ENCODE data around the gene APBA1. TPM values are rescaled to one million over a fixed set of nuclear protein-coding genes. Genes with fewer than 3 reads are reported as not detected.

Gene APBA1
- total and polyA plus RNA-seq, 2 of the 8 experiments (the other 6 are each of a cell fraction or from before 2014, with no cell fraction given): 0.36 to 0.60 TPM

DNA sequence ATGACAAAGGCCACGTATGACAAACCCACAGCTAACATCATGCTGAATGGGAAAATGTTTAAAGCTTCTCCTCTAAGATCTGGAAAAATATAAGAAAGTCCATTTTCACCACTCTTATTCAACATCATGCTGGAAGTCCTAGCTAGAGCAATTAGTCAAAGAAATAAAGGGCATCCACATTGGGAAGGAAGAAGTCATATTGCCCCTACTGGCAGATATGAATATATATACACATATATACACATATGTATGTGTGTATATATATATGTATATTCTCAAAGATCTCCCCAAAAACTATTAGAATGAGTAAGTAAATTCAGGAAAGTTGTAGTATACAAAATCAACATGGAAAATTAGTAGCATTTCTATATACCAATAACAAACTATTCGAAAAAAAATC lies 17.1 kb downstream of the APBA1 start:
- H2BK15ac ChIP-seq (ENCODE audit: low read length): no peak overlapping the region
- no peak overlapping the region for H3K9ac ChIP-seq (replicated peaks in 1 of 4; ENCODE audit: extremely low read depth in 1 of 4, low read depth in 3 of 4, low read length in 3 of 4)
- H3K27ac ChIP-seq (ENCODE audit: low read depth, low read length): no peak overlapping the region
- H3K4me1 ChIP-seq (replicated peaks in 1 of 4; ENCODE audit: control insufficient read depth in 3 of 4, insufficient read depth in 4 of 4, low read length in 3 of 4): peaks cover 0 to 6% (median 2%) of the 10 kb centered on the region in 4 experiments; a peak in 3 of 7 replicates
- DNase-seq (ENCODE audit: low read depth in 1 of 2, low spot score in 2 of 2) (no peak), FAIRE-seq (no peak)
- H3K79me2 ChIP-seq (ENCODE audit: control insufficient read depth in 1 of 2, insufficient read depth in 2 of 2, low read length in 2 of 2): no peaks in the 10 kb centered on the region
- H3K14ac ChIP-seq (ENCODE audit: insufficient read length): no peak overlapping the region
- no peak overlapping the region for H2BK20ac ChIP-seq (ENCODE audit: low read length)
- H4K91ac ChIP-seq (replicated peaks; ENCODE audit: insufficient read length, low read length): no peak overlapping the region
- H2BK5ac ChIP-seq (ENCODE audit: low read depth, low read length): no peak overlapping the region
- no peak overlapping the region for H3K4me3 ChIP-seq (ENCODE audit: extremely low read depth in 1 of 4, insufficient read depth in 2 of 4, low read depth in 3 of 4, low read length in 4 of 4)
- no peaks in the 10 kb centered on the region for H3K9me3 ChIP-seq (ENCODE audit: insufficient read depth in 2 of 2, low read depth in 1 of 2, low read length in 1 of 2)
- no peak overlapping the region for H3K4ac ChIP-seq (replicated peaks; ENCODE audit: insufficient read length, low read depth, low read length)
- WGBS, 2 experiments (ENCODE audit: extremely low coverage in 1 of 2, insufficient coverage in 1 of 2, insufficient read length in 1 of 2, insufficient replicate concordance in 2 of 2, low coverage in 1 of 2, low lambda C conversion rate in 2 of 2, missing lambda C conversion rate in 1 of 2): 92% methylated on average over 2 of the region's 2 CpGs; no CpG with 5 or more reads in 1 of the 2 experiments
- H4K20me1 ChIP-seq (replicated peaks in 1 of 2; ENCODE audit: control insufficient read depth in 1 of 2, insufficient read depth in 2 of 2, low read length in 2 of 2): no peaks in the 10 kb centered on the region
- H3K4me2 ChIP-seq (ENCODE audit: insufficient read depth in 1 of 2, low read depth in 2 of 2, low read length in 2 of 2): no peak overlapping the region
- ChIA-PET POLR2A (ENCODE audit: partially characterized antibody) (no interaction called here), CTCF (ENCODE audit: partially characterized antibody) (interaction anchor here (0.6 to 0.8 kb wide), 4 partner anchors 8 to 863 kb away, joined by 3 read pairs; no protein-coding TSS in a partner anchor)
- H4K5ac ChIP-seq (ENCODE audit: insufficient read length, low read depth, low read length): no peak overlapping the region
- no peaks in the 10 kb centered on the region for H3K27me3 ChIP-seq (replicated peaks in 1 of 4; ENCODE audit: control insufficient read depth in 3 of 4, extremely low read depth in 1 of 4, insufficient read depth in 3 of 4, low read length in 3 of 4)
- TF ChIP-seq EZH2 (IDR thresholded peaks at IDR 0.05; ENCODE audit: low read depth, low read length, severe bottlenecking) (no peak), SIX5 (IDR thresholded peaks at IDR 0.05; ENCODE audit: low read depth, low read length) (no peak), CBX8 (IDR thresholded peaks at IDR 0.05; ENCODE audit: borderline replicate concordance, low read depth, low read length) (no peak), EGR1 (IDR thresholded peaks at IDR 0.05; ENCODE audit: borderline replicate concordance, low read depth, low read length) (no peak), TCF12 (IDR thresholded peaks at IDR 0.05; ENCODE audit: low read depth, low read length) (no peak)
- H3K23me2 ChIP-seq (ENCODE audit: low read depth, low read length): no peaks in the 10 kb centered on the region
- H3K56ac ChIP-seq (replicated peaks; ENCODE audit: insufficient read length, low read depth, low read length): no peak overlapping the region
- no peak overlapping the region for H4K8ac ChIP-seq (ENCODE audit: extremely low read depth, insufficient read depth, low read length)
- H2BK12ac ChIP-seq (ENCODE audit: low read depth, low read length): no peak overlapping the region
- H2AFZ ChIP-seq (ENCODE audit: low read length): no peak overlapping the region
- H3K79me1 ChIP-seq (ENCODE audit: low read depth, low read length): no peaks in the 10 kb centered on the region
- no peak overlapping the region for H3K18ac ChIP-seq (ENCODE audit: extremely low read depth, low read length)
- no peak overlapping the region for H2BK120ac ChIP-seq (replicated peaks; ENCODE audit: low read depth, low read length)
- no peaks in the 10 kb centered on the region for H3K36me3 ChIP-seq (ENCODE audit: control insufficient read depth in 2 of 4, insufficient read depth in 4 of 4, low read length in 3 of 4)
- no peak overlapping the region for H2AK5ac ChIP-seq (ENCODE audit: low read depth, low read length)
- H3K23ac ChIP-seq (ENCODE audit: insufficient read length): no peak overlapping the region

Data from H1 (cell line).